Tibial nerve (tissue), 4 donors: Measurements from ENCODE around the gene ACAA1.
A peak's percentile ranks its signal among the peaks of the same experiment; 100 is the strongest.

Experiments
- CTCF ChIP-seq, 5 experiments: fragments of 200-600 bp in 3 of 5; fragments of 450-650 bp in 2 of 5; sonication (generic) in 3 of 5; IDR thresholded peaks; one replicate each; pipeline ENCODE4 v1.5.1; 2016 to 2019; ENCODE audit warnings: antibody characterized with exemption in 5 of 5, mild to moderate bottlenecking in 3 of 5, moderate library complexity in 2 of 5
- EP300 ChIP-seq, 2 donors: sonication (generic); formaldehyde crosslinking; IDR thresholded peaks; one replicate each; pipeline ENCODE4 v1.6.1; 2017; ENCODE audit warnings: antibody characterized with exemption in 2 of 2, mild to moderate bottlenecking in 1 of 2
- POLR2A ChIP-seq, 2 donors: fragments of 450-650 bp; IDR thresholded peaks; one replicate each; pipeline ENCODE4 v1.6.1; 2017; ENCODE audit warnings: antibody characterized with exemption in 2 of 2, mild to moderate bottlenecking in 2 of 2, moderate library complexity in 2 of 2

DNA sequence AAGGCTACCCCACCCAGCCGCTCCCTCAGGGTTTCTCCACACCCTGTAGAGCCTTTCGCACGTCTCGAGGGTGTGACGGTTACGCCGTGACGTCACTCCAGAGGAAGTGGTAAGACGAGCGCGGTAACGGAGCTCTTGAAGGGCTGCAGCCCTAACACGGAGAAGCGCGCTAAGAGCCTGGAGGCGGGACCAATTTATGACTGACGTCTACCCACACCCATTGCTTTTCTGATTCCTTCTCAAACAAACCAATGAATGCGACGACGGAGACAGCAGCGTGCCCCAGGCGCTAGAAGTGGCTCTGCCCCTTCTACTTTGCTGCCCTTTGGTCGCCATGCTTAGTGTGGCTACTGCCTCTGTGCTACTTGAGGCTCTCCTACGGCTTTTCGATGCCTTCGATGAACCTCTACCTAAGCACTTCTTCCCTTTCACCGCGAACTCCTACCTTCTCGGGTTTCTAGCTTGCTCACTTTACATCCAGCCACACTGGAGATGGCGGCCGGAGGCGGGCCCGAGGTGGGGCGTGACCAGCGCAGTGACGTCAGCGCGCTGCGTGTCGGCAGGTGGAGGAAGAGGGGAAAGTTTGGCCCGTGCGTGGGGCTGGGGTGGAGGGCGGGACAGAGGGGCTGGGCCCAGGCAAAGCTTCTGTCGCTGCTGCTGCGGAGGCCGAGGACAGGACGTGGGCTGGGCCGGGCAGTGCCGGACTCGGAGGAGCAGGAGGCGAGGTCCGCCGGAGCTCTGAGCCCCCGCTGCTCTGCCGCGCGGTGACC, 28.2 kb upstream of the ACAA1 start, which contains the start of gene OXSR1:
- TF ChIP-seq CTCF (IDR thresholded peaks at IDR 0.05) (peak in 2 of 5 experiments; percentile 8 to 32), EP300 (IDR thresholded peaks at IDR 0.05) (peak; percentile 77 to 94), POLR2A (IDR thresholded peaks at IDR 0.05) (peak; percentile 56 to 86)
